Progenitor cell of endocrine pancreas (in vitro differentiated cells): Measurements from ENCODE around the gene GCN1. TPM values are rescaled to one million over a fixed set of nuclear protein-coding genes. Genes with fewer than 3 reads are reported as not detected.

Experiments
- DNase-seq: peaks from one replicate; pipeline ENCODE4 v3.0.0; 2021; ENCODE audit warnings: low spot score; ENCODE audit not compliant: unreplicated experiment
- H3K27ac Mint-ChIP-seq: 2 replicates; pipeline ENCODE4 v1.8.0; 2021; ENCODE audit warnings: mild to moderate bottlenecking, moderate library complexity, mixed read lengths
- H3K27me3 Mint-ChIP-seq: 2 replicates; pipeline ENCODE4 v1.8.0; 2021; ENCODE audit warnings: mixed read lengths
- H3K36me3 Mint-ChIP-seq: 2 replicates; pipeline ENCODE4 v1.8.0; 2022; ENCODE audit warnings: mixed read lengths; ENCODE audit not compliant: insufficient read depth
- H3K4me1 Mint-ChIP-seq: 2 replicates; pipeline ENCODE4 v1.8.0; 2021; ENCODE audit warnings: low read depth, mixed read lengths
- H3K4me3 Mint-ChIP-seq: 2 replicates; pipeline ENCODE4 v1.8.0; 2021; ENCODE audit warnings: low read depth, mild to moderate bottlenecking, moderate library complexity, mixed read lengths
- H3K9me3 Mint-ChIP-seq: 2 replicates; pipeline ENCODE4 v1.8.0; 2021; ENCODE audit warnings: low read depth, mixed read lengths
- CTCF ChIP-seq: fragments of 200-600 bp; sonication (generic); IDR thresholded peaks from one replicate; pipeline ENCODE4 v1.5.0; 2021; ENCODE audit warnings: antibody characterized with exemption, mild to moderate bottlenecking; ENCODE audit not compliant: unreplicated experiment
- total RNA-seq: library from RNA; stranded (reverse); gene quantifications from 2 replicates; pipeline ENCODE4 v1.2.1, GENCODE V29; 2021

Gene GCN1
- total RNA-seq, 1 donor from 2014 or later: 117 TPM

DNA sequence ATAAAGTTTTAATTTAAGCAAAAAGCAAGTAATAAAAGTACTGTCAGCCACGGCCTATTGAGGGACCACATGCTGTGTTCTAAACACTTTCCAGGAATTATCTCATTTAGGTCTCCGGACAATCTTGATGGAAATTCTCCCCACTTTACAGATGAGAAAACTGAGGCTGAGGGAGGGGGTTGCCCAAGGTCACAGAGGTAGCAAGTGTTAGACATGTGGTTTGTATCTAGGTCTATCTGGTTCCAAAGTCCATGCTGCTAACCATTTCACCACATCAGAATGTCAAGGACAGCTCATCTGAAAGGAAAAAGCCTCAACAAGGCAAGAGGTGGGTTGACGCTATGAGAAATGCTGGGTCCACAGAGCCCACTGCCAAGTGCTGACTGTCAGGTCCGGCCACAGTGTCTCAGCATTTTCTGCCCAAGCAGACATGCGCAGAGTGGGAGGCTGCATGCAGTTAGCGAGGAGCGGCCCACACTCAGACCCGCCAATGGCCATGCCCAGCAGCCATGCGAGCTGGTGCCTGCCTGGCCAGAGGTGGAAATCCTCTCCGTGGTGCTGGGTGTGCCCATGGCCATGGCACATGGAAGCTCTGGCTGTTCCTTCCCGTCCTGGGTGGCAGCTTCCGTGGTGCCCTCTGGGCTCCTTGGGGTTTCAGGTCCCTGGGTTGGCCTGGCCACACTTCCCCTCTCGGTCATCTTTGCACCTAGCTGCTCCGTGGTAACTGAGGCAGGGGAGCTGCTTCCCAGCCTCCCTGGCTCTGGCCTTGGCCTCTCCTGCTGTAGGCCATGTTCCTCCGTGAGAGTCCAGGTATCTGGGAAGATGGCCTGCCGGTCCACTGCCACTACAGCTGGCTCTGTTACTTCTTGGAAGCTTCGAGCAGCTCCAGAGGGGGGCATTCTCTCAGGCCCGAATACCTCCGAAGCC is 24.4 kb upstream of the GCN1 start:
- no peak for TF ChIP-seq CTCF
- no peak for DNase-seq
- no peaks in the 10 kb centered on the region for H3K4me1 Mint-ChIP-seq
- H3K27me3 Mint-ChIP-seq: no peaks in the 10 kb centered on the region
- H3K4me3 Mint-ChIP-seq: no peak overlapping the region
- no peaks in the 10 kb centered on the region for H3K9me3 Mint-ChIP-seq
- H3K27ac Mint-ChIP-seq: no peak overlapping the region
- H3K36me3 Mint-ChIP-seq: peaks cover 11% of the 10 kb centered on the region

- no peaks in the 10 kb centered on the region for H3K9me3 Mint-ChIP-seq
- no peak for TF ChIP-seq CTCF
- H3K4me1 Mint-ChIP-seq: no peaks in the 10 kb centered on the region
- no peak overlapping the region for H3K4me3 Mint-ChIP-seq
- no peak for DNase-seq
- H3K36me3 Mint-ChIP-seq: peaks cover 8% of the 10 kb centered on the region
- no peaks in the 10 kb centered on the region for H3K27me3 Mint-ChIP-seq
- H3K27ac Mint-ChIP-seq: no peak overlapping the region
These were observed 22.5 kb upstream of the GCN1 start for GRCh38 chr12:120216742-120217605.

DNA sequence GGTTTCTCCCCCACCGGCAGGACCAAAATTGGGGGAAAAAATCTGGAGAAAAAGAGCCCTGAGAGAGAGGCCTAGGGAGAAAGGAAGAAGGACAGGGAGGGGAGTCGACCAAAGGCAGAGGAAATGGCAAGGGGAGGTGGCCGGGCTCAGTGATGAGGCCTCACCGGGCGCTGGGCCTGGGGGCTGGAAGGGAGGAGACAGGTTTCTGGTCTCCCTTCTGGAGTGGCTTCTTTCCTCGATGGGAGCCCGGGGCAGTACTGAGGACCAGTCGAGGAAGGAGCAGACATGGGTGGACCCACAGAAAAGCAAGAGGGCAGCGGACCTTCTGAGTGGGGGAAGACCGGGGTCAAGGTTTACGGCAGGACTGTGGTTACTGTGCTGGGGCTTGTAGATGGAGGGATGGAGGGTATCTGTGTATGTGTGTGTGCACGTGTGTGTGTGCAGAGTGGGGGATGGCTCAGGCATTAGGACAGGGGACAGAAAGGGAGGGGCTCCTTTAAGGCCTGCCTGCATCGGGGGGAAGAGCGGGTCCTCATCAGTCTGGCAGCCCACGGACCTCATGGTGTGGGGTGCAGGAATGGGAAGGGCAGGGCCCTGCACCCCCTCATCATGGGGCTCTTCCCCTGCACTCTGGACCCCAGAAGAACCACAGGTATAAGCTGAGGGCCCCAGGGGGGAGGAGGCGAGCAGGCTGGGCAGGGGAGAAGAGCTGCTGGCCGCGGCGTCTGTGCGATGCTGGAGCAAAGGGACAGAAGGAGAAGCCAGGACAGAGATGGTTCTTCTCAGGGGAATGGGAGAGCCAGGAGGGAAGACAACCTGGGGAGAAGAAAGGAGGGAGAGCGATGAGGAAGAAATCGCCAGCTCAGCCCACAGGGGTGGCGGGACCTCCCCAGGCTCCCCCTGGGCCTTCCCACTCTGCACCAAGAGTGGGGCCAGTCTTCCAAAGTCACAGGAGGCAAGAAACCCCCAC is 21.5 kb upstream of the GCN1 start:
- Mint-ChIP-seq H3K27ac (peak overlapping the region; percentile 69), H3K4me3 (no peak overlapping the region), H3K4me1 (no peaks in the 10 kb centered on the region), H3K36me3 (peaks cover 12% of the 10 kb centered on the region), H3K9me3 (no peaks in the 10 kb centered on the region), H3K27me3 (no peaks in the 10 kb centered on the region)
- no peak for DNase-seq
- TF ChIP-seq CTCF: no peak

GRCh38 chr12:120215357-120215735 is 20.8 kb upstream of the GCN1 start:
- H3K36me3 Mint-ChIP-seq: peaks cover 12% of the 10 kb centered on the region
- H3K27me3 Mint-ChIP-seq: no peaks in the 10 kb centered on the region
- no peak overlapping the region for H3K4me3 Mint-ChIP-seq
- no peaks in the 10 kb centered on the region for H3K9me3 Mint-ChIP-seq
- H3K27ac Mint-ChIP-seq: no peak overlapping the region
- no peak for TF ChIP-seq CTCF
- no peak for DNase-seq
- H3K4me1 Mint-ChIP-seq: no peaks in the 10 kb centered on the region
